NCI-H69 (cell line): ENCODE results near the gene KCNB1.

Experiments used
- DNase-seq: peaks from one replicate; lab custom pipeline; 2025; lab: John Stamatoyannopoulos, UW

Gene KCNB1

GRCh38 chr20:49409302-49409974 is 73.0 kb downstream of the KCNB1 start:
- DNase-seq = no peak

GRCh38 chr20:49408509-49409104 is 73.9 kb downstream of the KCNB1 start:
- DNase-seq = no peak

GRCh38 chr20:49406666-49407065 is 75.8 kb downstream of the KCNB1 start:
- no peak for DNase-seq

GRCh38 chr20:49405696-49406095 is 76.8 kb downstream of the KCNB1 start:
- no peak for DNase-seq

- DNase-seq = peak; percentile 71
Observed at GRCh38 chr20:49405062-49405683, 77.3 kb downstream of the KCNB1 start.

GRCh38 chr20:49404461-49404860 is 78.0 kb downstream of the KCNB1 start:
- DNase-seq = no peak

- no peak for DNase-seq
Observed at GRCh38 chr20:49403911-49404310, 78.6 kb downstream of the KCNB1 start.

GRCh38 chr20:49403012-49403411 is 79.5 kb downstream of the KCNB1 start:
- no peak for DNase-seq

- peak; percentile 3 for DNase-seq
Observed at GRCh38 chr20:49400904-49401303, 81.6 kb downstream of the KCNB1 start.

GRCh38 chr20:49400410-49400809 is 82.1 kb downstream of the KCNB1 start:
- DNase-seq = no peak

GRCh38 chr20:49399329-49399728 is 83.1 kb downstream of the KCNB1 start:
- no peak for DNase-seq

GRCh38 chr20:49398401-49399144 is 83.9 kb downstream of the KCNB1 start:
- DNase-seq = no peak

GRCh38 chr20:49397525-49397924 is 84.9 kb downstream of the KCNB1 start:
- DNase-seq = no peak

- no peak for DNase-seq
Observed at GRCh38 chr20:49396230-49396629, 86.2 kb downstream of the KCNB1 start.

- DNase-seq = no peak
Observed at GRCh38 chr20:49395659-49396058, 86.8 kb downstream of the KCNB1 start.

GRCh38 chr20:49395183-49395582 is 87.3 kb downstream of the KCNB1 start:
- no peak for DNase-seq

GRCh38 chr20:49394757-49395156 is 87.7 kb downstream of the KCNB1 start:
- DNase-seq = no peak

- DNase-seq = no peak
Observed at GRCh38 chr20:49394264-49394663, 88.2 kb downstream of the KCNB1 start.

GRCh38 chr20:49393803-49394202 is 88.7 kb downstream of the KCNB1 start:
- DNase-seq = no peak

GRCh38 chr20:49392745-49393144 is 89.7 kb downstream of the KCNB1 start:
- DNase-seq = peak; percentile 35

- no peak for DNase-seq
Observed at GRCh38 chr20:49391404-49392245, 90.8 kb downstream of the KCNB1 start.

GRCh38 chr20:49389854-49390253 is 92.6 kb downstream of the KCNB1 start:
- DNase-seq = no peak
